NCI-H748 (cell line): ENCODE data around the gene NUDT2.

ENCODE experiments used
- DNase-seq: peaks from one replicate; lab custom pipeline; 2025; ENCODE audit not compliant: unreplicated experiment; lab: John Stamatoyannopoulos, UW

NUDT2 gene

GRCh38 chr9:34384368-34385165, 55.2 kb downstream of the NUDT2 start:
- no peak for DNase-seq

GRCh38 chr9:34385561-34386230, 56.3 kb downstream of the NUDT2 start:
- DNase-seq, result no peak

GRCh38 chr9:34386656-34387055, 57.3 kb downstream of the NUDT2 start:
- DNase-seq, result no peak

GRCh38 chr9:34387239-34387638, 57.9 kb downstream of the NUDT2 start:
- DNase-seq, result no peak

- DNase-seq, result no peak
These were observed 63.1 kb downstream of the NUDT2 start for GRCh38 chr9:34392511-34392910.
